ENCODE data around the gene BTG3. TPM values are rescaled to one million over a fixed set of nuclear protein-coding genes. Genes with fewer than 3 reads are reported as not detected.

Gene BTG3
- total and polyA plus RNA-seq, 12 donors, result 23.8 to 50.1 (median 37.7) TPM

DNA sequence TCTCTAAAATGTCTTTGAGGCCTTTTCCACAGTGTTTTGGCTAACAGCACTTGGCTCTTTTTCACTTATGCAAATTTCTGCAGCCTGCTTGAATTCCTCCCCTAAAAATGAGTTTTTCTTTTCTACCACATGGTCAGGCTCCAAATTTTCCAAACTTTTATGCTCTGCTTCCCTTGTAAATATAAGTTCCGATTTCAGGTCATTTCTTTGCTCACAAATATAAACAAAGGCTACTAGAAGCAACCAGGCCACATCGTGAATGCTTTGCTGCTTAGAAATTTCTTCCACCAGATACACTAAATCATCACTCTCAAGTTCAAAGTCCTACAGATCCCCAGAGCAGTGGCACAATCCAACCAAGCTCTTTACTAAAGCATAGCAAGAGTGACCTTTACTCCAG lies 28.1 kb upstream of the BTG3 start:
- Histone ChIP-seq H3K36me3 (replicated peaks in 1 of 2) (no peaks in the 10 kb centered on the region), H3K9me3 (replicated peaks in 1 of 3) (no peaks in the 10 kb centered on the region), H3K27me3 (no peaks in the 10 kb centered on the region), H3K27ac (no peak overlapping the region), H3K4me3 (no peak overlapping the region), H3K4me1 (replicated peaks in 1 of 2) (no peaks in the 10 kb centered on the region)
- no peak for DNase-seq
- TF ChIP-seq, protein P1, sequence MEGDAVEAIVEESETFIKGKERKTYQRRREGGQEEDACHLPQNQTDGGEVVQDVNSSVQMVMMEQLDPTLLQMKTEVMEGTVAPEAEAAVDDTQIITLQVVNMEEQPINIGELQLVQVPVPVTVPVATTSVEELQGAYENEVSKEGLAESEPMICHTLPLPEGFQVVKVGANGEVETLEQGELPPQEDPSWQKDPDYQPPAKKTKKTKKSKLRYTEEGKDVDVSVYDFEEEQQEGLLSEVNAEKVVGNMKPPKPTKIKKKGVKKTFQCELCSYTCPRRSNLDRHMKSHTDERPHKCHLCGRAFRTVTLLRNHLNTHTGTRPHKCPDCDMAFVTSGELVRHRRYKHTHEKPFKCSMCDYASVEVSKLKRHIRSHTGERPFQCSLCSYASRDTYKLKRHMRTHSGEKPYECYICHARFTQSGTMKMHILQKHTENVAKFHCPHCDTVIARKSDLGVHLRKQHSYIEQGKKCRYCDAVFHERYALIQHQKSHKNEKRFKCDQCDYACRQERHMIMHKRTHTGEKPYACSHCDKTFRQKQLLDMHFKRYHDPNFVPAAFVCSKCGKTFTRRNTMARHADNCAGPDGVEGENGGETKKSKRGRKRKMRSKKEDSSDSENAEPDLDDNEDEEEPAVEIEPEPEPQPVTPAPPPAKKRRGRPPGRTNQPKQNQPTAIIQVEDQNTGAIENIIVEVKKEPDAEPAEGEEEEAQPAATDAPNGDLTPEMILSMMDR (IDR thresholded peaks at IDR 0.05), result no peak
- no peak for TF ChIP-seq POLR2A (IDR thresholded peaks at IDR 0.05)
- WGBS, 4 donors, result 82 to 93% (median 88%) methylated on average over 2 of the region's 2 CpGs
- intact Hi-C loops (cut with DNase I), result no loop called here

DNA sequence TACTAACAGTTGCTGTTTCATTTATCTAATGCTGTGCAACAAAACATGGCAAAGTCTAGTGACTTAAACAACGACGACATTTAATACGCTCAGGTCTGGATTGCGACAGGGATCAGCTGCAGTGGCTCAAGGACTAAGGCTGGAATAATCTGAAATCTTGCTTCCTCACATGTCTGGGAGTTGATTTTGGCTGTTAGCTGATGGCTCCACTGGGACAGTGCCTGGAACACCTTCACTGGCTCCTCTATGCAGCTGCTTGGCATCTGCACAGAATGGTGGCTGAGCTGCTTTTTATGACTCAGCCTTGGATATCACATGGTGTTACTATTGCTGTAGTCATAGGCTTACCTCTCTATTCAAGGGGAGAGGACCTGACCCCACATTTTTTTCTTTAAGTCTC lies 24.0 kb upstream of the BTG3 start:
- TF ChIP-seq POLR2A (IDR thresholded peaks at IDR 0.05), result no peak
- TF ChIP-seq, protein P1 (IDR thresholded peaks at IDR 0.05), result no peak
- no peaks in the 10 kb centered on the region for H3K27me3 ChIP-seq
- H3K36me3 ChIP-seq (replicated peaks in 1 of 2), result no peaks in the 10 kb centered on the region
- H3K27ac ChIP-seq, result no peak overlapping the region
- H3K4me3 ChIP-seq, result no peak overlapping the region
- DNase-seq, result no peak
- no peaks in the 10 kb centered on the region for H3K4me1 ChIP-seq (replicated peaks in 1 of 2)
- 66 to 97% (median 78%) methylated on average over 4 of the region's 4 CpGs for WGBS, 4 donors
- H3K9me3 ChIP-seq (replicated peaks in 1 of 3), result no peaks in the 10 kb centered on the region
- intact Hi-C loops (cut with DNase I), result no loop called here

DNA sequence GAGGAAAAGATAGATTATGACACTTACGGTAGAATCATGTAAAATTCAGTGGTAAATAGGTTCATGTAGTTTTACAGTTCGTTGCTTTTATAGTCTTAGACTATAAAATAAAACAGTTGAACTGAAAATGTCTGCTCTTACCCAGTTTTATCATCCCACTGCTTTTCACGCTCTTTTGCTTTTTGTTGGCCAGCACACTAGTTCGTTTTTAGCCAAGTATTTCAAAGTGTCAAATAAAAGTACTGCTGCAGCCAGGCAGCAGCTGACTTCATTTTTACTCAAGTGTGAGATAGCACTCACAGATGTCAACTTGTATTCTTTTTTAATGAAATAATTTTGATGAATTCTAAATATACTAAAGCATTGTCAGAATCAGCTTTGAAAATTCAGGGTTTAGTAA lies 18.5 kb upstream of the BTG3 start:
- TF ChIP-seq POLR2A (IDR thresholded peaks at IDR 0.05), result no peak
- TF ChIP-seq, protein P1 (IDR thresholded peaks at IDR 0.05), result no peak
- H3K27ac ChIP-seq, result no peak overlapping the region
- H3K27me3 ChIP-seq, result no peaks in the 10 kb centered on the region
- DNase-seq, result no peak
- H3K9me3 ChIP-seq (replicated peaks in 1 of 3), result no peaks in the 10 kb centered on the region
- H3K4me1 ChIP-seq (replicated peaks in 1 of 2), result no peaks in the 10 kb centered on the region
- H3K4me3 ChIP-seq, result no peak overlapping the region
- WGBS, 4 donors, result 64 to 76% (median 73%) methylated on average over 4 of the region's 4 CpGs
- no peaks in the 10 kb centered on the region for H3K36me3 ChIP-seq (replicated peaks in 1 of 2)
- intact Hi-C loops (cut with DNase I), result no loop called here

DNA sequence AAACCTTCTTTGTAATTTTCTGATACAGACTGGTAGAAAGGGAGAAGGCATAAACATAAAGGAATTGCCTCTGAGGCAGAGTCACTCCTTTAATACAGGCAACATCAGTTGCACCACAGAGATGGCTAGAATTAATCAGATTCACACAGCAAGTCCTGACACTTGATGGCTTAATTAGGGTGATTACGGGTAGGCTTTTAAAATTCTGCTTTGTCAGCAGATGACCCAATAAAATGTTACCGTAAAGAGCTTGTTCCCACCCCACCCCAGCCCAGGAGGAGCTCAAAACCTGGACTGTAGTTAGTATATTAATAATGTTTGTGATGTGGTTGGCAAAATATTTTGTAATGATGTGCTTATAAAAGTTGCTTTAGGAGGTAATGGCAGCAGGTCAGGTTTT lies 9.3 kb upstream of the BTG3 start:
- WGBS, 4 donors, result 65 to 88% (median 78%) methylated on average over 2 of the region's 2 CpGs
- TF ChIP-seq POLR2A (IDR thresholded peaks at IDR 0.05), result no peak
- TF ChIP-seq, protein P1 (IDR thresholded peaks at IDR 0.05), result no peak
- no peaks in the 10 kb centered on the region for H3K27me3 ChIP-seq
- no peaks in the 10 kb centered on the region for H3K4me1 ChIP-seq (replicated peaks in 1 of 2)
- H3K27ac ChIP-seq, result no peak overlapping the region
- no peaks in the 10 kb centered on the region for H3K9me3 ChIP-seq (replicated peaks in 1 of 3)
- no peaks in the 10 kb centered on the region for H3K36me3 ChIP-seq (replicated peaks in 1 of 2)
- DNase-seq, result no peak
- no peak overlapping the region for H3K4me3 ChIP-seq
- intact Hi-C loops (cut with DNase I), result no loop called here
